GM19193 (cell line): ENCODE data around the gene MLYCD.

Experiments used
- POLR2A ChIP-seq: IDR thresholded peaks from 4 replicates; pipeline ENCODE4 v1.6.1; 2011; ENCODE audit not compliant: insufficient read depth, insufficient read length; ENCODE audit errors: extremely low read depth

The MLYCD gene

DNA sequence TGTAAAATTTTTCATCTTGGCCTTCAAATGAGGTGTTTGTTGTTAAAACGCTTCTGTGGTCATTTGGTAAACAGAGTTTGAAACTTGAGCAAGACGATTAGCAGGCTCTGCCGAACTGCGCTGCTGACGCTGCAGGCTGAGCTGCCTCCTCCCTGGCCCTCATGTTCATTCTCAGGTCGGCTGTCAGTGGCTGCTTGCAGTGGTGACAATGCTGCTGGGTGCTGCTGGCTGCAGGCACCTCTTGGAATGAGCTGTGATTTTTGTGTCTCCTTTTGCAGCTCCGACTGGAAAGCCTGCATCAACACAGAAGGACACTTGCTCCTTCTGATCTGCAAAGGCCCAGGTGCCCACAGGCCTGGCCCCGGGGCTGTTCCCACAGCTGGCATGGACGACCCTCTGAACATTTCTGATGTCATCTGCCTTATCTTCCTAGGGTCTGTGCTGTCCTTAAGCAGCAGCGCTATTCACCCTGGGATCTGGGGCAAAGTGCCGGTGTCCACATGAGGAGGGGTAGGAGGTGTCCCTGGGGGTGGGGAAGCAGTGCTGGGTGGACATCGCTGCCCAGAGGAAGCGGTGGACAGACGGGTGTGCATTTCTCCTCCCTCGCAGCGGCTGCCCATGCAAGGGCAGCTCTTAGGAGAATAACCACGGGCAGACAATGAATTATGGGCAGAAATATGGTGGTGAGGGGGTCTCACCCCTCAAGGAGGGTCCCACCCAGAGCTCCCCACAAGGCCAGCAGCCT, 31.1 kb downstream of the MLYCD start:
- TF ChIP-seq POLR2A = no peak

DNA sequence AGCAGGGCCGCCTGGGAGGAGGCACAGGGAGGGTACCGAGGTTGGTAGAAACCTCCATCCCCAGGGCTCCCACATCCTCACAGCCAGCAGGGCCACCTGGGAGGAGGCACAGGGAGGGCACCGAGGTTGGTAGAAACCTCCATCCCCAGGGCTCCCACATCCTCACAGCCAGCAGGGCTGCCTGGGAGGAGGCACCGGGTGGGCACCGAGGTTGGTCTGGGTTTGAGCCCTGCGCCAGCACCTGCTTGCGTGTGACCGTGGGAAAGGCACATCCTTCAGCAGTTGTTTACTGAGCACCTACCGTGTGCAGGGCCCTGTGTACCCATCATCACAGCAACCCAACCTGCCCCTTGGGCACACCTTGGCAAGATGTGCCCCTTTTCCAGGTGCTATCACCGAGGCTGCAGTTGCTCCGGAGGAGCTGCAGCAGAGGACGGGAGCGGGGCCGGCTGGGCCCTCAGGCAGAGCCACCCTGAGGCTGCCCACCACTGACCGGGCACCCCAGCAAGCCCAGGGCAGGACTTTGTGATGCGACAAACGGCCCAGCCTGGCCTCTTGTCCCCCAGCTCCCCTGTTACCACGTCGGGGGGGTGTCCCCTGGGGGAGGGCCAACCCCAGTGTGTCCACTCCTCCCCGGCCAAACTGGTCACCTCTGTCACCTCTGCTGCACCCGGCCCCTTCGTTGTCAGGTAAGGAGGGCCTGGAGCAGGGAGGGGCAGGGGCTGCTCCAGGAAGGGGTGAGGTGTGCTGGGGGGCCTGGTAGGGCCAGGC, 32.0 kb downstream of the MLYCD start:
- no peak for TF ChIP-seq POLR2A

- no peak for TF ChIP-seq POLR2A
Measured at GRCh38 chr16:83931556-83931955, 32.6 kb downstream of the MLYCD start.

DNA sequence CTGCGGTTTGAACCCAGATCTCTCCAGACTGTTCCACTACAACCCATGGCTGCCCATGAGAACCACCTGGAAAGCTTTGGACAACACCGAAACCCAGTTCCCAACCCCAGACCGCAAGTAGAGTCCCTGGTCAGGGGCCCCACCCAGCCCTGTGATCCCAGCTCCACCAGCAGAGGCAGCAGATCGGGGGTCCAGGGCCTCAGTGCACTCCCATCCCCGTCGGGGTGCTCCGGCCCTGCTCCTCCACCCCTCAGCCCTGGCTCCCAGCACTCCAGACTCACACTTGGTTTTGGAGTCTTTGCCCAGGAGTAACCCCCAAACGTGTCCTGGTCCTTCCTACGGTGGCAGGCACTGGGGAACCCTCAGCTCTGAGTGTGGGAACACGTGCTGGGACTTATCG, 33.4 kb downstream of the MLYCD start:
- TF ChIP-seq POLR2A = no peak

- no peak for TF ChIP-seq POLR2A
Measured at GRCh38 chr16:83932955-83933673, 34.2 kb downstream of the MLYCD start.

- TF ChIP-seq POLR2A = no peak
Measured at GRCh38 chr16:83933885-83934683, 35.2 kb downstream of the MLYCD start.

GRCh38 chr16:83934684-83934977, 35.7 kb downstream of the MLYCD start:
- TF ChIP-seq POLR2A = no peak

GRCh38 chr16:83935005-83935857, 36.3 kb downstream of the MLYCD start:
- TF ChIP-seq POLR2A = no peak

DNA sequence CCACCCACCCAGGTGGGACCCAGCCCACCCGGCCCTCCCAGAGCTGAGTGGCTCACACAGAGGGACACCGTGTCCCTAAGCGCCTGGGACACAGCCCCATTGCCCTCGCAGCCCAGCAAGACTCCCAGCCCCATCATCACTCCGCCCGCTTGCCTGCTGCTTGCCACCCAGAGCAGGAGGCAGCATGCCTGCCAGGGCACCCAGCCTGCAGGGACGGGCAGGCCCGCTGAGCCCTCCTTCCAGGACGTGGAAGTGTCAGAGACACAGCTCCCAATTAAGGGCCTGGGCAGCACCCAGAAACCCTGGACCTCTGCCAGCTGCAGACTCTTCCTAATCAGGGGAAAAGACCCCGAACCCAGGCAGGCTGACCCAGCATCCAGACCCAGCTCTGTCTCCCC, 36.9 kb downstream of the MLYCD start:
- TF ChIP-seq POLR2A = no peak

- TF ChIP-seq POLR2A = no peak
Measured at GRCh38 chr16:83936581-83937165, 37.8 kb downstream of the MLYCD start.

GRCh38 chr16:83937267-83937666, 38.4 kb downstream of the MLYCD start:
- no peak for TF ChIP-seq POLR2A

DNA sequence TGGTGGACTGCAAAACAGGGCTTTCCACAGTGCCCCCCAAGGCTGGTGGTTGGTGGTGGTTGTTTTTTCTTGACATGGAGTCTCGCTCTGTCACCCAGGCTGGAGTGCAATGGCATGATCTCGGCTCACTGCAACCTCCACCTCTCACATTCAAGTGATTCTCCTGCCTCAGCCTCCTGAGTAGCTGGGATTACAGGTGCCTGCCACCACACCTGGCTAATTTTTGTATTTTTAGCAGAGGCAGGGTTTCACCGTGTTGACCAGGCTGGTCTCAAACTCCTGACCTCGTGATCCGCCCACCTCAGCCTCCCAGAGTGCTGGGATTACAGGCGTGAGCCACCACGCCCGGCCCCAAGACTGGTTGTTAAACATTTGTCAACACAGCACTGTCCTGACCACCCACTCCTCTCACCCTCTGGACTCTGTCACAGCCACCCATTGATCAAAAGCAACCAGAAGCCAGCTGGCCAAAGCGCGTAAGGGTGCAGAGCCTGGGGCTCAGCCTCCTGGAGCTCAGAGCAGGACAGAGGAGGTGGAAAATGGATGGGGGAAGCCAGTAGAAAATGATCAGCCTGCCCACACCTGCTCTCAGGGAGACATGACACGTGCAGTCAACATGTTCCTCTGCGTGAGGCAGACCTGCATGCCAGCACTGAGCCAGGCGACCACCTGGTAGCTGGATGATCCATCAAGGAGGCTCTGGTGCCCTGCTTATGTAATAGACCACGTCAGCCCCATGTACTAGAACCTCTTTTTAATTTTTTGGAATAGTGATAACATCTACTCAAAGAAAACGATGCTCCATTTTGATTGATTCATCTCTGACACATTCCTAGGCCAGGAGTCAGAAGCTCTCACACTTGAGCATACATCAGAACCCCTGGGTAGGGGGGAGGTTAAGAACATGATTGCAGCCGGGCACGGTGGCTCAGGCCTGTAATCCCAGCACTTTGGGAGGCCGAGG, 39.3 kb downstream of the MLYCD start:
- no peak for TF ChIP-seq POLR2A
